Inflammatory macrophage (primary cell): Measurements from ENCODE around the gene PNRC1.
"Not testable (repeated sequence)": the region's sequence is repeated elsewhere in the genome, so short reads cannot be mapped to it uniquely, and the experiment has no call there.

Source experiments
- DNase-seq, 2 donors: peaks; one replicate each; pipeline ENCODE4 v3.0.0-alpha.2; 2020 to 2022

PNRC1 gene

DNA sequence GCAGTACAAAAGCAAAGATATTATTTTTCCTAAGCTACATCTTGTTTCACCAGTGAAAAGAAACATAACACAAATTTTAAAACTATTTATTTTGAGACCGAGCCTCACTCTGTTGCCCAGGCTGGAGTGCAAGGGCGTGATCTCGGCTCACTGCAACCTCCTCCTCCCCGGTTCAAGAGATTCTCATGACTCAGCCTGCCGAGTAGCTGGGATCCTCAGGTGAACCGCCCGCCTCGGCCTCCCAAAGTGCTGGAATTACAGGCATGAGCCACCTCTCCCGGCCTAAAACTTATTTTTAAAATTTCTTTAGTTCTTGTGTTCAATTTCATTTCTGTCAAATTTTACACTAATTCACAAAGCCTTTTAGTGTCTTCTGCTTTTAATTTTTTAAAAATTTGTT lies 31.4 kb downstream of the PNRC1 start:
- no peak for DNase-seq

DNA sequence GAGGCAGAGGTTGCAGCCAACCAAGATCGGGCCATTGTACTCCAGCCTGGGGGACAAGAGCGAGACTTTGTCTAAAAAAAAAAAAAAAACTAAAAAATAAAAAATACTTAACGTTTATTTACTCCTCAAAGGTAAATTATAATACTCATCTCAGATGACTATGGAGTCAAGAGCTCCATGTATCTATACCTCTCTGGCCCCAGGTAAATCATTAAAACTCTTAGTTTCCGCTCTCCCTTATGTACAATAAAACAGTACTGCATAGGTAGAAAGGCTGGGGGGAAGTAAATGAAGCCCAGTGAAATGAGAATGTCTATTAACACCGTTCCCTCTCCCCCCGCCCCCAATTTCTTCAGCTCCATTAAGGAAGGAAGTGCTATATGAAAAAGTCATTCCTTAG lies 36.2 kb downstream of the PNRC1 start:
- no peak for DNase-seq

DNA sequence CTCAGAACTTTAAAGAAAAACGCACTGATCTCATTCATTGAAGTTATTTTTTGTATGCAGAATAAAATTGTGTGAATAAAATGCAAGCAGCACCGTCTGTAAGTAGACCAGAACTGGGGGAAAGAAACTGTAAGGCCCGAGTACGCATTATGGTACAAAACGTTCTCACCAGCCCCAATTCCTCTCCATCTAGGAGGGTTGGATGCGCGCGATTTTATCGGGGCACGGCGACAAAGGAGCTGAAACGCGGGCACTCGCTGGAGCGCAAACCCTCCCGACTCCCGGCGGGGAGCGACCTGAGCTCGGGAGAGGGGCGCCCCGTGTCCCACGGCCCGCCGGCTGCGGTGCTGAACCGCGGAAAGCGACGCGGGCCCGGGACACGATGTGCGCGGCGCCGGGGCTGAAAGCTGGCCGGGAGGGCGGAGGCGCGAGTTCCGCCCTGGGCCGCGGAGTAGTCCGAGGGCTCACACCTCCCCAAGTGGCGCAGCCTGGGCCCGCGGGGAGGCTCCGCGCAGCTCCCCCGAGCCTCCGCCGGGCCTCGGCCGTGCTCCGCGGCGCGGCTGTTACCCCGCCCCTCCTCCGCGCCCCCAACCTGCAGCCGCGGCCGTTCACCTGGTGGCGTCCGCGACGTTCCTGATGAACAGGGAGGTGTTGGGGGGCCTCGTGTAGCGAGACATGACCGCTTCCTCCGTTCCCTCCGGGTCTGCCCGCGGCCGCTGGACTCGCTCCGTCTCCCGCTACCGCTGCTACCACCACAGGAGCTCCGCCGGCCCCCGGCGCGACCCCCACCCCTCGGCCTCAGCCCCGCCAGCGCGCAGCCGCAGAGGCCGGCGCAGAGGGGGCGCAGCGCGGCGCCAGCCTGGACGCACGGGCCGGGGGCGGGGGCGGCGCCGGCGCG lies 36.9 kb downstream of the PNRC1 start, which contains the start of gene SRSF12:
SRSF12 (minus strand) TSS at position 861 of the 898 bp plus-strand sequence; CDS start at position 677, 184 bp downstream.
- peak; percentile 14 to 55 for DNase-seq

DNA sequence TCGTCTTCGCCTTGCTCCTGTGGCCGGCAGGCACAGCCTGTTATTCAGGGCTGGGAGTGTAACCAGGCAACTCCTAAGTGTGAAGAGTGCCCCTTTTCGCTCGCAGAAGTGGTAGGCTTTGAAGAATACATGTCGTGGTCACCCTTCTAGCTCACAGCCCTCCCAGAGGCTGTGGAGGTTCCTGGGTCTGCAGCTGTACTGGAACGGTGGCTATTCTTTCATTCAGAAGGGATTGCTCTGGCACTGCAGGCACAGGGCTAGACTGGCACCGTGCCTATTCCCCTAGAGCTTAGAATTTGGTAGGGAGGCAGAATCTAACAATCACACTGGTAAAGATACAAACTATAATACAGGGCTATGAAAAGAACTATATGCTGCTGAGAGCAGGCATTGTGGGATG lies 38.4 kb downstream of the PNRC1 start:
- no peak for DNase-seq

DNA sequence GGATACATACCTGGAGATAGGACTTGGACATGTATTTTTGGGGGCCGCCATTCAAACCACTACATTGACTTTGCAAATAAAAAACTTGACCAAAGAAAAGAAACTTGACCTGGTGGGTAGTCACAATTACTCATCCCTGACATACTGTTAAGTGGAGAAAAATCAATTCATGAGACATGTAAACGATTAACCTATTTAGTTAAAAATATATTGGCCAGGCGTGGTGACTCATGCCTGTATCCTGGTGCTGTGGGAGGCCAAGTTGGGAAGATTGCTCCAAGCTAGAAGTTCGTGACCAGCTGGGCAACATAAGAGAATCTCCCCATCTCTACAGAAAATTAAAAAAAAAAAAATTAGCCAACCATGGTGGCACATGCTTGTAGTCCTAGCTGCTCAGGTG lies 39.8 kb downstream of the PNRC1 start:
- no peak for DNase-seq

DNA sequence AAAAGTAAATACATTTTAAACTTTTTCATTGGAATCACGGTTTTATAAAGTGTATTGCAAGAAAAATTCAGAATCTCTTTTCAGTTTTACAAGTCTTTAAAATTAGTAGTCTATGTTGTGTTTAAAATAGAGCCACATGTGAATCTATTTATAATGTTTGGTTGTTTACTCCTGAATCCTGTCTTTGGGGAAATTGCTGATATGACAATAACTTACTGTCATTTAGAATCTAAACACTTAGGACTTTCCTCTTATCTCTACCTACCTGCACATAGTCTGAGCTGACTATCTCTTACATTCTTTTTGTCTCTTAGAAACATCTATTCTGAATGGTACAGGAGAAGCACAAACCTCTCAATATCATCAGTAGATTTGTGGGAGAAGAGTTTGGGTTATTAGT lies 41.4 kb downstream of the PNRC1 start:
- DNase-seq: no peak

DNA sequence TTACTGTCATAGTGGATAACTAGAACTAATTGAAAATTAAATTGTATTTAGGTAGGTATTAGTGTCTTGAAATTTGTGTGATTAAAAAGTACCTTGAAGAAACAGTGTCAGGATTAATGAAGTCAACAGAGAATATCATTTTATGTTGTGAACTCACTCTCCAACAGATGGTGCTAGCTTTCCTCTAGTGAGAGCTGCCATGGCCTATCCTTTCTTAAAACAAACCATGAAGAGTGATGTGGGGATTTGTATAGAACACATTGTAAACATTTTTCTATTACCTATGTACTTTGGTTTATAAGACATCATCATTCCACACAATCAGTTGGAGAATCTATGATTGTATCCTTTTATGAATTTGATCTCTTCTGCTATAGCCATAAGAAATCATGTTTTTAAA lies 42.1 kb downstream of the PNRC1 start:
- peak; percentile 37 to 50 for DNase-seq

DNA sequence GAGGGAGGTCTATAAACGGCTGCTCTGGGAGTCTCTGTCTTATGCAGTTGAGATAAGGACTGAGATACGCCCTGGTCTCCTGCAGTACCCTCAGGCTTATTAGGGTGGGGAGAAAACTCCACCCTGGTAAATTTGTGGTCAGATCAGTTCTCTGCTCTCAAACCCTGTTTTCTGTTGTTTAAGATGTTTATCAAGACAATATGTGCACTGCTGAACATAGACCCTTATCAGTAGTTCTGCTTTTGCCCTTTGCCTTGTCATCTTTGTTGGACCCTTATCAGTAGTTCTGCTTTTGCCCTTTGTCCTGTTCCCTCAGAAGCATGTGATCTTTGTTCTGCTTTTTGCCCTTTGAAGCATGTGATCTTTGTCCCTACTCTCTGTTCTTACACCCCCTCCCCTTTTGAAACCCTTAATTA lies 47.7 kb downstream of the PNRC1 start:
- not testable (repeated sequence) for DNase-seq

DNA sequence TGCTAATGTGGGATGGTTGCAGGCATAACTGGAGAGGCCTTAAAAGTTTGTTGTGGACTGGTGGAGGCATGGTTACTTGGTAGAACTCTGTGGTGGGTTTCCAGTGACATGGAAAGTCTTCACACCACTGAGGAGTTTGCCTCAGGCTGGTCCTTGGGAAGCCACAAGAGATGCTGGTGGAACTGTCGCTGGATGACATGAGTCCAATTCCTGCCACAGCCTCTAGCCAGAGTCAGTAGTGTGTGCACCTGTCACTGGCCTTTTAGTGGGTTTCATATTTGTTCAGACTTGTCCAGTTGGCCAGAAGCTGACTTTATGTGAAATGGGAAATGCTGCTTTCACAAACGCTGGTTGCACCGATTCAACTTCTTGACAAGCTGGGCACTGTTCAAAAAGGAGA lies 51.0 kb downstream of the PNRC1 start:
- DNase-seq: no peak

DNA sequence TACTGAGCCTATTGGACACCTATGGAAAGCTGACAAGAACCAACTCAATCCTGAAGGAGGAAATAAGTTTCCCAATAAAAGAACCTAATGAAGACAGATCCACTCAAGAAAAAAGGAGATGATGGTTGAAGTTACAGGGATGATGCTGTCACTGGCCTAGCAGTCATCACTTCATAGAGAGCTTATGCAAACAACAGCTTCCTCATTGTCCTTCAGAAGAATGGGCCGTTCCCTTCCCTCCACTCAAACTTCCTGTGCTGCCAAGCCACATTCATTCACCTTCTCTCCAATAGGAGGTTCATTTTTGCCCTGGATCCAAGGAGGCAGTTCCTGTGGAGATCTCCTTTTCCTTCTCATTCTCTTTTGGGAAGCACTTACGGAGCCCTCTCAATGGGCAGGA lies 51.5 kb downstream of the PNRC1 start:
- DNase-seq: peak; percentile 60 to 70

DNA sequence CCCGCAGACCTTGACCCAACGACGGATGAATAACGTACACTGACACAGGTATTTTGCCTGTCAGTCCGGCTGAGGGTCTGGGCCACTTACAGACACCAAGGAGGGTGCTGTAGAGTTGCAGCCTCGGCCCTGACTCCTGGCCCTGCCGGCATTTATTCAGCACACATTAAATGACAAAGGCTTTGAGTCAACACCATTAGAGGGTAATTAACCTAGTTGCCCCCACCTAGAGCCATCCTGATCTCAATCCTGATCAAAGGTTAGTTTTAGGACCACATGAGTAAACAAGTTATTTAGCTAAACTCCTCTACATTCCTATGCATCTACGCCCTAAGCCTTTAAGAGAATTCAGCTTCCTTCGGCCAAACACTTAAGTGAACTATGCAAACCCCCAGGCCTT lies 53.4 kb downstream of the PNRC1 start:
- no peak for DNase-seq

DNA sequence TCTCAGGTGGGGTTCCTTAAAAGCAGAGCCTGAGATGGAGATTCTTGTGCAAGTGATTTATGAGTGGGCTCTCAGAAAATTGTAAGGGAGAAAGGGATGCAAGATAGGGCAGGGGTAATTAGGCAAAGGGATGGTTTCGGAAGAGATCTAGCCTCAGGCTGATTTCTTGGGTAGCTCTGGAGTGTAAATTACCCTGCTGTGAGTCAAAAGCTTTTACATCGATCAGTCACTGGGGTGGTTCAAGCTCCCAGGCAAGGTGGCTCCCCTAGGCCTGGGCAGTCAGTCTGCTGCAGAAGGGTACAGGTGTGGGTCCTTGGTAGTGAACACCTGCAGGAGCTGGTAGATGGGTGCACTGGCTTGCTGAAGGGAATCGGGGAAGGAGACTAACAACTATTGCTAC lies 54.2 kb downstream of the PNRC1 start:
- DNase-seq: no peak
